HCT116 (cell line): ENCODE results near the gene TMEM132E. TPM values are rescaled to one million over a fixed set of nuclear protein-coding genes. Genes with fewer than 3 reads are reported as not detected.

Experiments
- ATAC-seq: fragments of 200-7000 bp; cut with Tn5 transposase; 2 replicates; pipeline ENCODE4 v1.9.1; 2020; ENCODE audit warnings: mild to moderate bottlenecking, moderate library complexity
- BruUV-seq: library from RNA; stranded (reverse); fragments of 400-500 nt; replicated peaks from 2 replicates; lab custom pipeline; 2021; lab: Mats Ljungman, UMichigan
- CTCF ChIA-PET: fragments of 300-600 bp; sonication (Branson Sonifier 250); formaldehyde crosslinking; loops from one replicate; lab custom pipeline; 2021; ENCODE audit warnings: antibody characterized with exemption; lab: Charles Lee
- POLR2A ChIA-PET: fragments of 300-600, 350-600 bp; sonication (Branson Sonifier 250); formaldehyde crosslinking; loops from one replicate; lab custom pipeline; 2021; ENCODE audit warnings: antibody characterized with exemption; lab: Charles Lee
- RAD21 ChIA-PET, 2 experiments: fragments of 300-600 bp; sonication (Branson Sonifier 250); formaldehyde crosslinking; loops; one replicate each; lab custom pipeline; 2023; ENCODE audit warnings: low total read pairs in 2 of 2; ENCODE audit not compliant: uncharacterized antibody in 2 of 2, unreplicated experiment in 2 of 2, low non-redundant PET in 1 of 2; lab: Charles Lee
- DNase-seq: peaks from one replicate; pipeline ENCODE4 v3.0.0-alpha.2; 2010; ENCODE audit warnings: low read depth, low spot score
- H2AFZ ChIP-seq: fragments of 200-600 bp; shearing (Covaris generic), sonication (generic); 2 replicates; pipeline ENCODE4 v1.6.1; 2017; ENCODE audit warnings: low read depth, mixed run types, mixed read lengths, antibody characterized with exemption, low read length; ENCODE audit not compliant: poor library complexity, severe bottlenecking
- H3K27ac ChIP-seq: 2 replicates; pipeline ENCODE4 v1.5.1; 2012; ENCODE audit warnings: low read depth, low read length
- H3K27me3 ChIP-seq: fragments of 200-600 bp; sonication (generic); 2 replicates; pipeline ENCODE4 v1.6.1; 2016; ENCODE audit warnings: mixed run types, low read length, mixed read lengths; ENCODE audit not compliant: insufficient read depth
- H3K36me3 ChIP-seq, 2 experiments: fragments of 200-500 bp in 1 of 2; fragments of 200-600 bp in 1 of 2; sonication (Bioruptor generic) in 1 of 2; sonication (generic) in 1 of 2; 2 replicates each; pipeline versions ENCODE4 v1.5.1 to v1.6.1; 2014 to 2016; ENCODE audit warnings: low read length in 2 of 2, inconsistent platforms in 1 of 2, mixed read lengths in 1 of 2, mixed run types in 1 of 2; ENCODE audit not compliant: insufficient read depth in 2 of 2, control insufficient read depth in 1 of 2
- H3K4me1 ChIP-seq, 2 experiments: fragments of 200-600 bp in 1 of 2; sonication (generic) in 1 of 2; 2 replicates each; pipeline versions ENCODE4 v1.5.1 to v1.6.1; 2012 to 2017; ENCODE audit warnings: low read length in 2 of 2, inconsistent platforms in 1 of 2, mild to moderate bottlenecking in 1 of 2, mixed read lengths in 1 of 2, mixed run types in 1 of 2, moderate library complexity in 1 of 2; ENCODE audit not compliant: insufficient read depth in 2 of 2, control insufficient read depth in 1 of 2
- H3K4me2 ChIP-seq: fragments of 200-600 bp; sonication (generic); 2 replicates; pipeline ENCODE4 v1.6.1; 2017; ENCODE audit warnings: mixed run types, low read length, mixed read lengths
- H3K4me3 ChIP-seq, 2 experiments: fragments of 200-600 bp in 1 of 2; sonication (generic) in 1 of 2; replicated peaks in 1 of 2; 2 replicates each; pipeline ENCODE4 v1.5.1; 2011 to 2016; ENCODE audit warnings: low read length in 2 of 2, control low read depth in 1 of 2, low read depth in 1 of 2, mild to moderate bottlenecking in 1 of 2, mixed read lengths in 1 of 2, mixed run types in 1 of 2
- H3K79me2 ChIP-seq: fragments of 200-600 bp; sonication (generic); 2 replicates; pipeline ENCODE4 v1.6.1; 2017; ENCODE audit warnings: mild to moderate bottlenecking, mixed run types, low read length, moderate library complexity, mixed read lengths; ENCODE audit not compliant: insufficient read depth
- H3K9ac ChIP-seq: fragments of 200-600 bp; sonication (generic); 2 replicates; pipeline ENCODE4 v1.6.1; 2016; ENCODE audit warnings: low read length, mixed read lengths
- H3K9me2 ChIP-seq: fragments of 200-600 bp; sonication (generic), shearing (Covaris generic); 2 replicates; pipeline ENCODE4 v1.6.1; 2017; ENCODE audit warnings: mixed run types, mild to moderate bottlenecking, moderate library complexity; ENCODE audit not compliant: insufficient read depth
- H3K9me3 ChIP-seq, 2 experiments: fragments of 200-500 bp in 1 of 2; fragments of 200-600 bp in 1 of 2; sonication (Bioruptor generic) in 1 of 2; sonication (generic) in 1 of 2; 2 replicates each; pipeline ENCODE4 v1.6.1; 2014 to 2017; ENCODE audit warnings: low read length in 2 of 2, mixed read lengths in 2 of 2, inconsistent platforms in 1 of 2, low read depth in 1 of 2, mild to moderate bottlenecking in 1 of 2, mixed run types in 1 of 2, moderate library complexity in 1 of 2; ENCODE audit not compliant: control insufficient read depth in 1 of 2, insufficient read depth in 1 of 2
- H4K20me1 ChIP-seq: fragments of 200-600 bp; sonication (generic), shearing (Covaris generic); 2 replicates; pipeline ENCODE4 v1.6.1; 2017; ENCODE audit warnings: mixed run types, mild to moderate bottlenecking, moderate library complexity; ENCODE audit not compliant: insufficient read depth
- CBX3 ChIP-seq: IDR thresholded peaks from 2 replicates; pipeline ENCODE4 v1.6.1; 2012; ENCODE audit warnings: low read depth
- CEBPB ChIP-seq: IDR thresholded peaks from 2 replicates; pipeline ENCODE4 v1.6.1; 2012; ENCODE audit warnings: low read depth
- CTCF ChIP-seq, 3 experiments: fragments of 200-600 bp in 1 of 3; sonication (generic) in 1 of 3; IDR thresholded peaks in 2 of 3; conservative IDR thresholded peaks in 1 of 3; 2 replicates each; pipeline ENCODE4 v1.5.1; 2012 to 2017; ENCODE audit warnings: low read depth in 2 of 3, low read length in 2 of 3, antibody characterized with exemption in 1 of 3, borderline replicate concordance in 1 of 3, control low read depth in 1 of 3, mild to moderate bottlenecking in 1 of 3, mixed read lengths in 1 of 3, mixed run types in 1 of 3, moderate library complexity in 1 of 3; ENCODE audit not compliant: insufficient read depth in 1 of 3
- EGR1 ChIP-seq: IDR thresholded peaks from 2 replicates; pipeline ENCODE4 v1.6.1; 2012; ENCODE audit warnings: low read depth
- EZH2 ChIP-seq: fragments of 200-600 bp; sonication (generic); IDR thresholded peaks from 2 replicates; pipeline ENCODE4 v1.6.1; 2017; ENCODE audit warnings: antibody characterized with exemption, mixed run types
- FOSL1 ChIP-seq: IDR thresholded peaks from 2 replicates; pipeline ENCODE4 v1.6.1; 2012; ENCODE audit warnings: low read depth
- MAX ChIP-seq: IDR thresholded peaks from 2 replicates; pipeline ENCODE4 v1.6.1; 2012
- POLR2A ChIP-seq: IDR thresholded peaks from 2 replicates; pipeline ENCODE4 v1.7.0; 2011; ENCODE audit warnings: borderline replicate concordance; ENCODE audit not compliant: insufficient read depth, insufficient read length; ENCODE audit errors: extremely low read depth
- SIN3A ChIP-seq: IDR thresholded peaks from 2 replicates; pipeline ENCODE4 v1.6.1; 2012; ENCODE audit warnings: low read depth
- SRF ChIP-seq: IDR thresholded peaks from 2 replicates; pipeline ENCODE4 v1.6.1; 2012; ENCODE audit warnings: low read depth
- TCF7L2 ChIP-seq: IDR thresholded peaks from 2 replicates; pipeline ENCODE4 v1.7.0; 2011; ENCODE audit warnings: borderline replicate concordance, inconsistent platforms; ENCODE audit not compliant: insufficient read depth, insufficient read length; ENCODE audit errors: extremely low read depth
- ZFX ChIP-seq: fragments of 450-650 bp; IDR thresholded peaks from 2 replicates; pipeline ENCODE4 v1.6.1; 2017
- ZNF274 ChIP-seq: fragments of 200-500 bp; sonication (Bioruptor generic); IDR thresholded peaks from 2 replicates; pipeline ENCODE4 v1.6.1; 2014; ENCODE audit warnings: mild to moderate bottlenecking, low read depth, low read length, inconsistent platforms
- intact Hi-C: fragments of 100-400 bp; cut with micrococcal nuclease; formaldehyde crosslinking; loops from 2 replicates; pipeline ENCODE4 v1.10.0; 2022
- total RNA-seq: library from RNA; stranded (reverse); gene quantifications from one replicate; pipeline ENCODE4 v1.2.1, GENCODE V29; 2021; ENCODE audit not compliant: unreplicated experiment
- TF ChIP-seq, protein P1 (sequence below): IDR thresholded peaks from 2 replicates; pipeline ENCODE4 v1.6.1; 2012; ENCODE audit warnings: low read depth
- TF ChIP-seq, protein P2 (sequence below): IDR thresholded peaks from 2 replicates; pipeline ENCODE4 v1.6.1; 2012

The TMEM132E gene
- total RNA-seq, 1 experiment from 2014 or later, result not detected

- RAD21 ChIA-PET, result no interaction called here
- Histone ChIP-seq H3K27ac (0 out of 2 replicates have a peak overlapping the region, but pooled peaks have one; percentile 18), H3K9me2 (no peaks in the 10 kb centered on the region), H3K9ac (no peak overlapping the region), H3K79me2 (no peaks in the 10 kb centered on the region), H3K9me3 (no peaks in the 10 kb centered on the region), H3K4me2 (no peak overlapping the region), H2AFZ (no peak overlapping the region), H4K20me1 (no peaks in the 10 kb centered on the region), H3K4me3 (no peak overlapping the region), H3K36me3 (no peaks in the 10 kb centered on the region), H3K4me1 (peaks cover 0 to 6% of the 10 kb centered on the region in 2 experiments; a peak in 1 of 4 replicates), H3K27me3 (no peaks in the 10 kb centered on the region; the same call in 1 of the 2 replicates)
- POLR2A ChIA-PET, result no interaction called here
- CTCF ChIA-PET, result no interaction called here
- ATAC-seq (peak; percentile 37; the same call in 1 of the 2 replicates), DNase-seq (no peak)
- BruUV-seq, result no TSS peak
- intact Hi-C loops, result no loop called here
- TF ChIP-seq FOSL1 (no peak), ZFX (no peak), SRF (no peak)
These were observed 41.1 kb downstream of the TMEM132E start for GRCh38 chr17:34620458-34620857.

- Histone ChIP-seq H3K4me1 (peaks cover 0 to 6% of the 10 kb centered on the region in 2 experiments; a peak in 1 of 4 replicates), H3K27ac (no peak overlapping the region), H3K4me3 (no peak overlapping the region), H3K9me3 (no peaks in the 10 kb centered on the region), H3K27me3 (peaks cover 8% of the 10 kb centered on the region), H3K9me2 (no peaks in the 10 kb centered on the region), H3K9ac (no peak overlapping the region), H3K36me3 (no peaks in the 10 kb centered on the region), H3K4me2 (no peak overlapping the region), H4K20me1 (no peaks in the 10 kb centered on the region), H2AFZ (no peak overlapping the region), H3K79me2 (no peaks in the 10 kb centered on the region)
- ChIA-PET CTCF (no interaction called here), POLR2A (no interaction called here), RAD21 (no interaction called here)
- ATAC-seq (no peak), DNase-seq (no peak)
- intact Hi-C loops, result no loop called here
- BruUV-seq, result no TSS peak
- TF ChIP-seq CTCF (IDR thresholded peaks at IDR 0.05 in 2 of 3, conservative IDR thresholded peaks at IDR 0.05 in 1 of 3; ENCODE audit: borderline replicate concordance in 1 of 3, insufficient read depth in 1 of 3, low read depth in 2 of 3, low read length in 2 of 3), result no peak
- TF ChIP-seq POLR2A, result no peak
- TF ChIP-seq CEBPB, result no peak
- no peak for TF ChIP-seq SIN3A
- no peak for TF ChIP-seq EGR1
- no peak for TF ChIP-seq CBX3
- no peak for TF ChIP-seq TCF7L2
- no peak for TF ChIP-seq MAX
- no peak for TF ChIP-seq EZH2
- TF ChIP-seq, protein P1, sequence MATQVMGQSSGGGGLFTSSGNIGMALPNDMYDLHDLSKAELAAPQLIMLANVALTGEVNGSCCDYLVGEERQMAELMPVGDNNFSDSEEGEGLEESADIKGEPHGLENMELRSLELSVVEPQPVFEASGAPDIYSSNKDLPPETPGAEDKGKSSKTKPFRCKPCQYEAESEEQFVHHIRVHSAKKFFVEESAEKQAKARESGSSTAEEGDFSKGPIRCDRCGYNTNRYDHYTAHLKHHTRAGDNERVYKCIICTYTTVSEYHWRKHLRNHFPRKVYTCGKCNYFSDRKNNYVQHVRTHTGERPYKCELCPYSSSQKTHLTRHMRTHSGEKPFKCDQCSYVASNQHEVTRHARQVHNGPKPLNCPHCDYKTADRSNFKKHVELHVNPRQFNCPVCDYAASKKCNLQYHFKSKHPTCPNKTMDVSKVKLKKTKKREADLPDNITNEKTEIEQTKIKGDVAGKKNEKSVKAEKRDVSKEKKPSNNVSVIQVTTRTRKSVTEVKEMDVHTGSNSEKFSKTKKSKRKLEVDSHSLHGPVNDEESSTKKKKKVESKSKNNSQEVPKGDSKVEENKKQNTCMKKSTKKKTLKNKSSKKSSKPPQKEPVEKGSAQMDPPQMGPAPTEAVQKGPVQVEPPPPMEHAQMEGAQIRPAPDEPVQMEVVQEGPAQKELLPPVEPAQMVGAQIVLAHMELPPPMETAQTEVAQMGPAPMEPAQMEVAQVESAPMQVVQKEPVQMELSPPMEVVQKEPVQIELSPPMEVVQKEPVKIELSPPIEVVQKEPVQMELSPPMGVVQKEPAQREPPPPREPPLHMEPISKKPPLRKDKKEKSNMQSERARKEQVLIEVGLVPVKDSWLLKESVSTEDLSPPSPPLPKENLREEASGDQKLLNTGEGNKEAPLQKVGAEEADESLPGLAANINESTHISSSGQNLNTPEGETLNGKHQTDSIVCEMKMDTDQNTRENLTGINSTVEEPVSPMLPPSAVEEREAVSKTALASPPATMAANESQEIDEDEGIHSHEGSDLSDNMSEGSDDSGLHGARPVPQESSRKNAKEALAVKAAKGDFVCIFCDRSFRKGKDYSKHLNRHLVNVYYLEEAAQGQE, result no peak
- TF ChIP-seq ZFX, result no peak
- TF ChIP-seq, protein P2, sequence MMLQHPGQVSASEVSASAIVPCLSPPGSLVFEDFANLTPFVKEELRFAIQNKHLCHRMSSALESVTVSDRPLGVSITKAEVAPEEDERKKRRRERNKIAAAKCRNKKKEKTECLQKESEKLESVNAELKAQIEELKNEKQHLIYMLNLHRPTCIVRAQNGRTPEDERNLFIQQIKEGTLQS, result no peak
- TF ChIP-seq ZNF274, result no peak
These were observed 43.7 kb downstream of the TMEM132E start for GRCh38 chr17:34622862-34623623.
